Measurements from ENCODE around the gene TNFAIP8L1.
A peak's percentile ranks its signal among the peaks of the same experiment; 100 is the strongest.
"Not testable (repeated sequence)": the region's sequence is repeated elsewhere in the genome, so short reads cannot be mapped to it uniquely, and the experiment has no call there.

Gene TNFAIP8L1

DNA sequence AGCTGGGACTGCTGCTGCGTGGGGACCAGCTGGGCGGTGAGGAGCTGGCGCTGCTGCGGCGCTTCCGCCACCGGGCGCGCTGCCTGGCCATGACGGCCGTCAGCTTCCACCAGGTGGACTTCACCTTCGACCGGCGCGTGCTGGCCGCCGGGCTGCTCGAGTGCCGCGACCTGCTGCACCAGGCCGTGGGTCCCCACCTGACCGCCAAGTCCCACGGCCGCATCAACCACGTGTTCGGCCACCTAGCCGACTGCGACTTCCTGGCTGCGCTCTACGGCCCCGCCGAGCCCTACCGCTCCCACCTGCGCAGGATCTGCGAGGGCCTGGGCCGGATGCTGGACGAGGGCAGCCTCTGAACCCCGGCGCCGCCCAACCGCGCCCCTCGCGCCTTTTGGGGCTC lies 12.8 kb downstream of the TNFAIP8L1 start:
- DNase-seq, result no peak

DNA sequence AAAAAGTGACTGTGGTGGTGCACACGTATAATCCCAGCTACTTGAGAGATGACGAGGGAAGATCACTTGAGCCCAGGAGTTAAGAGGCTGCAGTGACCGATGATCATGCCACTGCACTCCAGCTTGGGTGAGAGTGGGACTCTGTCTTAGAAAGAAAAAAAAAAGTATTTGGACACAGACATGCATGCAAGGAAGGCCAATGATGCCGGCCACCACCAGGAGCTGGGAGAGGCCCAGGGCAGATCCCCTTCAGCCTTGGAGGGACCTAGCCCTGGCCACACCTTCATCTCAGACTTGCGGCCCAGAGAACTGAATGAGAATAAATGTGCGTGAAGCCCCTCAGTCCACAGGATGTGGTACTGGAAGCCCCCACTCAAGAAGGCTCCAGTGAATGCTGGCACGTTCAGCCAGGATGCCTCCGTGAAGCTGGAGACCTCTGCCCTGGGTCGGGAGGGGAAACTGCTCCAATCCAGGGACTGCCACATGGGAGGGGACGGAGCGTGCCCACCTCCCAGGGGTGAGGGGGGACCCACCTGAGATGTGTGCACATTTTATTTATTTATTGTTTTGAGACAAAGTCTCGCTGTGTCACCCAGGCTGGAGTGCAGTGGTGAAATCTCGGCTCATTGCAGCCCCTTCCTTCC lies 14.6 kb downstream of the TNFAIP8L1 start:
- DNase-seq, result no peak

DNA sequence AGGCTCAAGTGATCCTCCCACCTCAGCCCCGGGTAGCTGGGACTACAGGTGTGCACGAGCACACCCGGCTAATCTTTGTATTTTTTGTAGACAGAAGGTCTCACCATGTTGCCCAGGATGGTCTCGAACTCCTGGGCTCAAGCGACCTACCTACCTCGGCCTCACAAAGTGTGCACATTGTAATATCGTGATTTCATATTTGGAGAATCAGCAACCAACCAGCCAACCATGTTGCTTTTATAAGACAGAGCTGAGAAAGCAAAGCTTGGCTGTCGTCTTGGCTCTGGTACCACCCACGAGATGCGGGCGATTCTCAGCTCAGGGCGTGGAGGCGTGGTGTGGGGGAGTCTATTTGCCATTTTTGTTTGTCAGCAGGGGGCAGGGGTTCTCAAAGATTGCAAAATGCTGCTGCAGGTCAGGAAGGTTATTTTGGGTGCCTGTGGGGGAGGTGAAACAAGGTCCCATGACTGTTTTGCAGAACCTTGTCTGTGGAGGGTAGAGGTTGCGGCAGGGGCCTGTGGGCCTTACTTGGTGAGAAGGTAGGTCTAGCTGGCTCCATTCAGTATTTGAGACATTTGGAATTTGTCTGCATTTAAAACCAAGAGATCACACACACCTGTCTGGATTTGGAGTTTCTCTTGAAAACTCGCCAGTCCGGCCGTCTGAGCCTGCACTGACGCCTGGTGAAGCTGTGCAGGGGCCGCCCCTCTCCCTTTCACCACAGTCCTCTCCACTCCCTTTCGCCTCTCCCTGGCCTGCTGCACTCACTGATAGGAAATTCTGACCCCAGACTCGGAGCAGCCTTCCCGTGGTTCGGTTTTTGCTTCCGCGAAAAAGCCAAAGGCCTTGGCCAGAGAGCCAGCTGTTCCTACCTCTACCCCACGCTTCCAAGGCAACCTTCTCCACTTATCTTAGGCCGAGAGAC lies 15.4 kb downstream of the TNFAIP8L1 start:
- no peak for DNase-seq

DNA sequence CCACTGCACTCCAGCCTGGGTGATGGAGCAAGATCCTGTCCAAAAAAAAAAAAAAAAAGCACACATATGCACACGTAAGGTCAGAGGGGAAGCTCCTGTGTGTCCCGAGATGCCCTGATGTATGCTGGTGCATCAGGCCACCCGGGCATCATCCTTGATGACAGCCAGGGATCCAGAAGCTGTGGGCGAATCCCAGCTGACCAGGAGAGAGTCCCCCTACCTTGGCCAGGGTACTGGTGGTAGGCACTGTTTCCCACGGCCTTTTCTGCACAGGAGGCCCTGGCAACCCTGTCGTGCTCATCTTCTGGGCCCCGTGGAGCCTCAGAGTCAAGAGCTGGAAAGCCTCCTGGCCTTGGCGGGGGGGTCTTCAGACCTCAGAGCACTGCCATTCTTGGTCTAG lies 16.8 kb downstream of the TNFAIP8L1 start:
- DNase-seq, result no peak

DNA sequence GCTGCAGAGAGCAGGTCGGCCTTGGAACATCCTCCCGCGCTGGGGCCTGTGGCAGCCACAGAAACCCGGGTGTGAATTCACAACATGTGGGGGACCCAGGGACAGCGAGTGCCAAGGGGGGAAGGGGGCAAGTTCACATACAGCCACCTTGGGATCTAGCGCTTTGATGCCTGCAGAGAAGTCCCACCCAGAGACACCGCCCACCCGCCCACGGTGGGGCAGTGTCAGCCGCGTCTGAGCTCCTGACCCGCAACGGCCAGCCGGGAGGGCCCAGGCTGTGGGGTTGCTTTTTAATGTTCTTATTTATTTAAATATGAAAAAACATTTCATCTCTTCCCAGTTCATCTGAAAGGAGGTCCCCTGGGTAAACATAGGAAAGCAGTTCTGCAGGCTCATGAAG lies 17.9 kb downstream of the TNFAIP8L1 start:
- DNase-seq, result no peak

DNA sequence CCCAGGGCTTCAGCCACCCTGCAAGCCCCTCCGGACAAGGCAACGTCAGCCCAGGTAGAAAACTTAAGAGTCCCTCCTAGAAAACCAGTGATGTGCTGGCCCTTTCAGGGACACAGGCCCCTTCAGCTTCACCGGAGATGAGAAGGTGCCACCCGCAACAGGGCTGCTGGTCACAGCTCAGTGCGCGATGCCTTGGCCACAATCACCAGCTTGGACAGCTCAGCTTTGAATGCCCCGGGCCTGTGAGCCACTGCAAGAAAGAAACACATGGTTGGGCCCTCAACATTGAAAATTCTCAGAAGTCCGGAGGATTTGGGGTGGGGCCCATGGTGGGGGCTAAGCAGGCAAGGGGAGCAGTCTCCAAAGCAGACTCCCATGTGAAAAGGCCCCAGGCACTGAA lies 18.5 kb downstream of the TNFAIP8L1 start:
- DNase-seq, result no peak

DNA sequence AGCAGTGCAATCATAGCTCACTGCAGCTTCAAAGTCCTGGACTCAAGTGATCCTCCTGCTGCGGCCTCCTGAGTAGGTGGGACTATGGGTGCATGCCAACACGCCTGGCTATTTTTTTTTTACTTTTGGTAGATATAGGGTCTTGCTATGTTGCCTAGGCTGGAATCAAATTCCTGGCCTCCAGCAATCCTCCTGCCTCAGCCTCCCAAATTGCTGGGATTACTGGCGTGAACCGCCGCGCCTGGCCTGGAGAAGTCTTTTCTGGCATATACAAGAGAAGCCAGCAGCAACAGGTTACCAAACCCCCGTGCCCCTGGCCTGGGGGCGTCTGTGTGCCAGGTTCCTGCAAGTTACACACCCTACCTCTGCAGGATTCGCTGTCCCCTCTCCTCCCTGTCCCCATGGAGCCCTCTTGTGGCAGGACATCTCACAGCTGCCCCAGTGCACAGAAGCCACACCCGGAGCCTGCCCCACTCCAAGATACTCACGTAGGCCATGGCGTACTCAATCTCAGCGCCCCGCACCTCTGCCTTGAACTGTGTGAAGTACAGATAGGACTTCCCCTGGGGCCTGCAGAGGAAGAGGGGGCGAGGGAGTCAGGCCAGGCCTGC lies 21.0 kb downstream of the TNFAIP8L1 start:
- DNase-seq, result no peak

DNA sequence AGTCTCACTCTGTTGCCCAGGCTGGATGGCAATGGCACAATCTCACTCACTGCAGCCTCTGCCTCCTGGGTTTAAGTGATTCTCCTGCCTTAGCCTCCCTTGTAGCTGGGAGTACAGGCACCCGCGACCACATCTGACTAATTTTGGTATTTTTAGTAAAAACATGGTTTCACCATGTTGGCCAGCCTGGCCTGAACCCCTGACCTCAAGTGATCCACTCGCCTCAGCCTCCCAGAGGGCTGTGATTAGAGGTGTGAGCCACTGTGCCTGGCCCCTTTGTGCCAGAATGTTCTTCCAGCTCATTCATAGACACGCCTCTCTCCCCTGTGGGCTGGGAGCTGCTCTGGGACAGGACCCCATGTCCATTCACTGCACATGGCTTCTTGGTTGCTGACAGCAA lies 21.7 kb downstream of the TNFAIP8L1 start:
- no peak for DNase-seq

DNA sequence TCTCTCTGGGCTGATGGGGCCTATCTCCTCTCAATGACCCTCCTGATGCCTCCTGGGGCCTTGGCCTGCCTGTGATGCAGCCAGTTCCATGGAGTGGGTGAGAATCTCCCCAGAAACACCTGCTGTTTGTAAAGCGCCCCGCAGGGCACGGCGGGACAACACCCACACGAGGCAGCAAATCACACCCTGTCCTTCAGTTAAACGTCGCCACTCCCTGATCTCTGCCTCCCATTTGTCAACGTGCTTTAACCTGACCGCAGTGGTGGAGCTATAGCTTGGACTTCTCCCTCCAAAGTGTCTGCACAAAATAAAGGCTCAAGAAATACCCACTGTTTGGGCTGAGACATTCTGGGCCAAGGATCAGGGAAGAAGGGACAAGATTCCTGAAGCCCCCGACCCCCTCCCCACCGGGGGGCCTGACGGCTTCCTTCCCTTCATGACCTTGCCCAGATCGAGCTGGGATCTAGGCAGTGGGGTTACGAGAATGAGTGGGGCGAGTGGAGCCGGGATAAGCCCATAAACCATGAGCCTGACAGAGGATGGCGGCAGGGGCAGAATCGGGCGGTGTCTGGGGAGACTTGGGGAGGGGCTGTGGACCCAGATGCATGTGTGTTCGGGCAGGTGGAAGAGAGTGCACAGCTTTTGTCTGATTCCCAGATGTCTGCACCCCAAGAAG lies 22.8 kb downstream of the TNFAIP8L1 start:
- no peak for DNase-seq

DNA sequence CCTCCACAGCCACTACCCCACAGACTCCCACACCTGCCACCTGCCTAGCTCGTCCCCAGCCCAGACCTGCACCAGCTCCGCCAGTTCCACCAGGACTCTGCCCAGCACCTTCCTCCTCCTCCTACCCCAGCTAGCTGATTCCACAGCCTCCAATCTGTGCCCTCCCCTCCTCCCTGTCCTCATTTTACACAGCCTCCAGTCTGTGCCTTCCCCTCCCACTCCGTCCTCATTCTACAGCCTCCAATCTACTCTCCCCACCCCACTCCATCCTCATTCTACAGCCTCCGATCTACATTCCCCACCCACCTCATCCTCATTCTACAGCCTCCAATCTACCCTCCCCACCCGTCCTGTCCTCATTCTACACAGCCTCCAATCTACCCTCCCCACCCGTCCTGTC lies 23.5 kb downstream of the TNFAIP8L1 start:
- DNase-seq, result no peak

DNA sequence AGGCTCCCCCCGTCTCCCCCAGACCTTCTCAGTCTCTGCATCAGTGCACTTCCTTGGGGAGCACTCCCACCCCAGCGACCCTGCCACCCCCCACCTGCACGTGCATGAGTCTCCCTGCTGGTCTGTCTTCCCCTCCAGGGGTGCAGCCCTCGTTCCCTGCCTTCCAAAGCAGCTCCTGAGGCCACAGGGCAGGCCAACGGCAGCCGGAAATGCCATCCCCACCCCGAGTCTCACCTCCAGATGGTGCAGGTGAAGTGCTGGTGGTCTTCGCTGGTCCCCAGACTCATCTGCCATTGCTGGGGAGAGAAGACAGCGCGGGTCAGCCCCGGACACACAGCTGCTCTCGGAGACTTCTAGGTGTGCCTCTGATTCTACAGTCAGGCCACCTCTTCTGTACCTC lies 25.3 kb downstream of the TNFAIP8L1 start:
- no peak for DNase-seq

DNA sequence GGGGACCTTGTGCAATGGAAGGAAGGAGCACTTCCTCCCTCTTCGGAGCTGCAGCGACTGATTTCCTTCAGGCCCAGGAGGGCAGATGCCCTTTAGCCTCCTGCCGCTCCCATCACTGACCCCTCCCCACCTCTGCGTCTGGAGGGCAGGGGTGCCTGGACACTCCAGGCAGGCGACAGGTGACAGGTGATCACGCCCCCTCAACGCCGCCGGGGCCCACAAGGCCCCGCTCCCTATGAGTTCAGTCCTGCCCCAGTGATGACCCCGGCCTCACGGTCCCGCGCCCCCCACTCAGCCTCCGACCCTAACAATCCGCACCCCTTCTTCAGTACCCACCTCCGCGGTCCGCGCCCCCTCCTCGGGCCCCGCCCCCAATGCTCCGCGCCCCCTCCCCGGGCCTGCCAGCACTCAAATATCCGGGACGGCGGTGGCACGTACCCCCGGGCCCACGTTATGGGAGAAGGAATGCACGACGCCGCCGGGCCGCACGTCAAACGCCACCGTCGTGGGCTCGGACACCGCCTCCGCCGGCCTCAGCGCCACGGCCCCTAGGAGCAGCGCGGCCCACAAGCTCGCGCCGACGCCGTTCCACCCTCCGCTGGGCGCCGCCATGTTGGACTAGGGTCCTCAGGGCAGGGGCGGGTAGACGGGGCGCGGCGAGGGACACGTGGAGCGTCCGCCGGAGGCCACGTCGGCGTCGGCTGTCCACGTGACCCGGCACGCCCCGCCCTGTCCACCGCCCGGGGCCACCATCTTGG lies 30.6 kb downstream of the TNFAIP8L1 start, which contains the start of gene MYDGF:
Gene MYDGF, minus strand, starts transcription at position 620 of the 758 bp plus-strand sequence. Its CDS starts 8 bp downstream, at position 612.
- DNase-seq, result peak; percentile 71

DNA sequence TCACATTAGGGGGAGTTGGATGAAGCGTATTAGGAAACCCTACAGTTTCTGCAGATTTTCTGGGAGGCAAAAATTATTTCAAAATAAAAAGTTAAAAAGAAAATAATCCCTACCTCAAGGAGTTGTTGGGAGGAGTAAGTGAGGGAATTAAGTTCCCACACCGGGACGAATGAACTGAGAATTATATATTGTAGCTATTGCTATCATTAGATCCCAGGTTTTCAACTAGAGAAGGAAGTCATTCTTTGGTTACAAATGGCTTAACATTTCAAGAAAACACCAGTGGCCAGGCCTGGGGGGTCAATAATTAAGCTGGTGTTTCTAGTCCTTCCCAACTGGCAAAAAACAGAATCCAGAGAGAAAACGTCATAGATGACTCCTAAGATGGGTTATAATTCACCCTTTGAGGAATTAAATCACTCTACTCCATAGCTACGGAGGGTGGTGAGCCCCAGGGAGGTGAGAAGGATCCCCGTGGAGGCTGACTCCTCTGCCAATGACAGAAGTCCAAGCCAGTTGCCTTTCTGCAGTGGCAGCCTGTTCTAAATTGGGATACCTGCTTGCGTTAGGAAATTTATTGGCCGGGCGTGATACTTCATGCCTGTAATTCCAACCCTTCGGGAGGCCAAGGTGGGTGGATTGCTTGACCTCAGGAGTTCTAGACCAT lies 32.0 kb downstream of the TNFAIP8L1 start:
- DNase-seq, result no peak

DNA sequence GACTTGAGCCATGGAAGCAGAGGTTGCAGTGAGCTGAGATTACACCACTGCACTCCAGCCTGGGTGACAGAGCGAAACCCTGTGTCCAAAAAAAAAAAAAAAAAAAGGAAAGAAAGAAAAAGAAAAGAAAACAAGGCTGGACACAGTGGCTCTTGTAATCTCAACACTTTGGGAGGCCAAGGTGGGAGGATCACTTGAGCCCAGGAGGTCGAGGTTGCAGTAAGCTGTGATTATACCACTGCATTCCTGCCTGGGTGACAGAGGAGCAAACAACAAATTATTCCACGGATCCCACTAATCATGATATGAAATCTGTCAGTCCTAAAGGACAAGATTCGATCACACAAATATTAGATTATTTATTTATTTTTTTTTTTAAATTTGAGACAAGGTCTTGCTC lies 33.9 kb downstream of the TNFAIP8L1 start:
- no peak for DNase-seq

DNA sequence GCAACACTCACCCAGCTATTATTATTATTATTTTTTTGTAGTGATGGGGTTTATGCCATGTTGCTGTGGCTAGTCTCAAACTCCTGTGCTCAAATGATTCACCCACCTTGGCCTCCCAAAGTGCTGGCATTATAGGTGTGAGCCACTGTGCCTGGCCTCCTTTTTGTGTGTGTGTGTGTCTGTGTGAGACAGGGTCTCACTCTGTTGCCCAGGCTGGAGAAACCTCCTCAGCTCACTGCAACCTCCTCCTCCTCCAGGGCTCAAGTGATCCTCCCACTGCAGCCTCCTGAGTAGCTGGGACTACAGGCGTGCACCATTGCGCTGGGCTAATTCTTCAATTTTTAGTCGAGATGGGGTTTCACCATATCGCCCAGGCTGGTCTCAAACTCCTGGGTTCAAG lies 34.4 kb downstream of the TNFAIP8L1 start:
- DNase-seq, result no peak

DNA sequence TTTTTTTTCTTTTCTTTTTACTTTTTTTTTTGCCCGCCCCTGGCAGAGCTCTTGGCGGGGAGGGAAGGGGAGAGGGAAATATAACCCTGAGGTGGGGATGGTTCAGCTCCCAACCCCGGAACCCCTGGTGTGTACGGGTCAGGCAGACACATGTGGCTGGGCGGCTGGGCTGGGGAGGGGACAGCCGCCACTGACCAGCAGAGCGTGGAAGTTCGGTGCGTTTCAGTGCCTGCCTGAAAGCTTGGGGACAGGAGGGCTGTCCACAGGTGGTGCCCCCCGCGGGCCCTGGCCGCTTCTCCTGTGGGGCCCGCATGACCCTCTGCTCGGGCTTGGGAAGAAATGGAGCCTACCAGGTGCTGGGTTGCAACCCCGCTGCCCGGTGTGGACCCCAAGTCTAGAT lies 36.0 kb downstream of the TNFAIP8L1 start:
- DNase-seq, result no peak

DNA sequence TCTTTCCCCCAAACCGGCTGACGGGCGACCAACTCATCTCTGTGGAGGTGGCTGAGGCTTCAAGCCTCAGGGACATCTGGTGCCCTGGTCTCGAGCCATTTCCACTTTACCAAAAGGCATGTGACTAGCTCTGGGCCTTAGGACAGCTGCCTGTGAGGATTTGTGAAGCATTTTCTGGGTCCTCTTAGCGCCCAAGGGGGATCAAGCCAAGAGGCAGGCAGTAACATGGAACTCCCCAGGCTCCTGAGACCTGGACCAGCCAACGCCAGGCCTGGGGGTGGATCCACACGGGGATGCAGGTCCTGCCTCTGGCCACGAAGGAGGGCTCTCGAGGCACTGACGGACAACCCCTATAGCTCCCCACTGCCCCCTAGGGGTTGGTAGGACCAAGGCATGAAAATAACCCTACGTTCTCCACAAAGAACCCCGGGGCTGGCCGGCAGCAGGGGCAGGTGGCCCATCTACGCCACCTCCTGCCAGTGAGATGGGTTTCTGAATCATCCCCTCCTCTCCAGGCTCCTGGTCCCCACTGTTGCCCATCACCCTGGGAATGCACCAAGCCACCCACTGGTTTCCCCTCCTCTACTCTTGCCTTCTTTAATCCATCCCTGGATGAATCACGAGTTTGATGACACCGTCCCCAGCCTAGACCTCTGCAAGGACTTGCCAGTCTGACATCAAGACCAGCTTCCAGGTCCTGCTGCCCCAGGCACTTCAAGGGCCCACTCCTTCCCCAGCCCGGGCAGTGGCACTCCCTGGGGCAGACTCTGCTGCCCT lies 37.8 kb downstream of the TNFAIP8L1 start:
- no peak for DNase-seq

DNA sequence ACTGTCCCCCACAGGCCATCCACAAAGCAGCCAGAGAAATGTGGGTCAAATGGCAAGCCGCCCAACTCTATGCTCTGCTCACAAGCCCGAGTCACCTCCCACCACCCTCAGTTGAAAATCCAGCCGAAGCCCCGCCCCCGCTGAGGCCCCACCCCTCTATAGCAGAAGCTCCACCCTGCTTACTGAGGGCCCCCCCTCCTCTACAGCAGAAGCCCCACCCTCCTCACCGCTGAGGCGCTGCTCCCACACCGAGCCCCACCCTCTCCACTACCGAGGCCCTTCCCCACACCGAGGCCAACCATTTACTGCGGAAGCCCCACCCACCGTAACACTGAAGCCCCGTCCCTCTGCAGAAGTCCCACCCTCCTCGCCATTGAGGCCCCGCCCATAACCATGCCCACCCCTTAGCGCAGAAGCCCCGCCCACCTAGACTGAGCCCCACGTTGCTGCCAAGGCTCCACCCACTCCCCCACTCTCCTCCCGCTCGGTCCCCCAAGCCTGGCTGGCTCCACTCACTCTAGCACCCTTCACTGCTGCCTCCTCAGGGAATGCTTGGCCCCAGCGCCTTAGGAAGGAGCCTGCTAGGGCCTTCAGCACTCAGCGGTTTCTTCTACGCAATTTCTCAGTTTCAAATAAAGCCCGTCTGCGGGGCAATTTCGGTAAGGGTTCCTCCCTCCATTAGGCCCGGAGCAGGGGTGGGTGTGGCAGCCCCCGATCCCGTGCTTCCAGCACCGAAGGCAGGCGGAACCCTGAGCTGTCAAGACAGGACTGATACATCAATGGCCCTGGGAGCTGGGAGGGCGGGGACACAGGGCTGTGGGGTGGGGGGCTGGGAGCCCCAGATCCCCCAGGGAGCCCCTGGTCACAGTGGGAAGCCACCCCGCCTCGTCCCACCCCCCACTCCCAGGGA lies 39.8 kb downstream of the TNFAIP8L1 start:
- DNase-seq, result no peak

DNA sequence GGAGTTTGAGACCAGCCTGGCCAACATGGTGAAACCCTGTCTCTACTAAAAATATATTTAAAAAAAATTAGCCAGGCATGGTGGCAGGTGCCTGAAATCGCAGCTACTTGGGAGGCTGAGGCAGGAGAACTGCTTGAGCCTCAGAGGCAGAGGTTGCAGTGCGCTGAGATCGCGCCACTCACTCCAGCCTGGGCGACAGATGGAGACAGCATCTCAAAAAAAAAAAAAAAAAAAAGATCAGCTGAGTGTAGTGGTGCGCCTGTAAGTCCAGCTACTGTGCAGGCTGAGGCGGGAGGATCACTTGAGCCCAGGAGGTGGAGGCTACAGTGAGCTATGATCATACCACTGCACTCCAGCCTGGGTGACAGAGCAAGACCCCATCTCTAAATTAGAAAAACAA lies 40.7 kb downstream of the TNFAIP8L1 start:
- DNase-seq, result not testable (repeated sequence)
